Breast epithelium (tissue), 3 donors: ENCODE data around the gene TNFAIP8.

Source experiments
- CTCF ChIP-seq, 3 donors: fragments of 450-650 bp; IDR thresholded peaks; one replicate each; pipeline ENCODE4 v1.5.1; 2016 to 2017; ENCODE audit warnings: antibody characterized with exemption in 3 of 3, mild to moderate bottlenecking in 3 of 3, moderate library complexity in 3 of 3
- POLR2A ChIP-seq: fragments of 450-650 bp; IDR thresholded peaks from one replicate; pipeline ENCODE4 v1.6.1; 2016; ENCODE audit warnings: antibody characterized with exemption, mild to moderate bottlenecking, moderate library complexity
- POLR2AphosphoS5 ChIP-seq, 3 donors: sonication (generic); formaldehyde crosslinking; IDR thresholded peaks; one replicate each; pipeline ENCODE4 v1.6.1; 2017; ENCODE audit warnings: antibody characterized with exemption in 3 of 3

GRCh38 chr5:119333421-119333851, 22.4 kb upstream of the TNFAIP8 start:
- TF ChIP-seq CTCF (IDR thresholded peaks at IDR 0.05), result no peak
- no peak for TF ChIP-seq POLR2A
- TF ChIP-seq POLR2AphosphoS5 (IDR thresholded peaks at IDR 0.05), result no peak
